DOHH2 (cell line): Measurements from ENCODE around the gene RDM1.

ENCODE experiments used
- H3F3A ChIP-seq: fragments of 200-600 bp; sonication (generic), shearing (Covaris generic); 2 replicates; pipeline ENCODE4 v1.6.0; 2016; ENCODE audit warnings: antibody characterized with exemption, mild to moderate bottlenecking; ENCODE audit not compliant: control insufficient read depth, insufficient read depth
- H3K27ac ChIP-seq: fragments of 200-600 bp; sonication (generic); 2 replicates; pipeline ENCODE4 v1.5.1; 2014; ENCODE audit warnings: low read depth, mild to moderate bottlenecking, low read length, moderate library complexity
- H3K27me3 ChIP-seq: fragments of 200-600 bp; sonication (generic); 2 replicates; pipeline ENCODE4 v1.6.1; 2014; ENCODE audit warnings: mild to moderate bottlenecking, low read length, mixed read lengths; ENCODE audit not compliant: control insufficient read depth
- H3K36me3 ChIP-seq: fragments of 200-600 bp; sonication (generic); 2 replicates; pipeline ENCODE4 v1.6.1; 2014; ENCODE audit warnings: mild to moderate bottlenecking, low read length, moderate library complexity, mixed read lengths; ENCODE audit not compliant: control insufficient read depth
- H3K4me1 ChIP-seq: fragments of 200-600 bp; sonication (generic); 2 replicates; pipeline ENCODE4 v1.6.1; 2014; ENCODE audit warnings: mild to moderate bottlenecking, low read length, mixed read lengths; ENCODE audit not compliant: control insufficient read depth
- H3K4me2 ChIP-seq: fragments of 200-600 bp; sonication (generic); 2 replicates; pipeline ENCODE4 v1.6.0; 2014; ENCODE audit warnings: mild to moderate bottlenecking, low read length, moderate library complexity
- H3K4me3 ChIP-seq: fragments of 200-600 bp; sonication (generic); 2 replicates; pipeline ENCODE4 v1.5.1; 2014; ENCODE audit warnings: mild to moderate bottlenecking, low read length, mixed read lengths
- H3K79me2 ChIP-seq: fragments of 200-600 bp; sonication (generic); 2 replicates; pipeline ENCODE4 v1.6.1; 2014; ENCODE audit warnings: mild to moderate bottlenecking, low read length, mixed read lengths; ENCODE audit not compliant: control insufficient read depth
- H3K9me2 ChIP-seq: fragments of 200-600 bp; sonication (generic); replicated peaks from 2 replicates; pipeline ENCODE4 v1.6.1; 2014; ENCODE audit warnings: mild to moderate bottlenecking, low read length, mixed read lengths; ENCODE audit not compliant: control insufficient read depth
- H3K9me3 ChIP-seq: fragments of 200-600 bp; sonication (generic); 2 replicates; pipeline ENCODE4 v1.6.1; 2014; ENCODE audit warnings: antibody characterized with exemption, low read length, mixed read lengths; ENCODE audit not compliant: control insufficient read depth, insufficient read depth
- H4K20me1 ChIP-seq: fragments of 200-600 bp; sonication (generic); 2 replicates; pipeline ENCODE4 v1.6.0; 2014; ENCODE audit warnings: low read depth, mild to moderate bottlenecking, antibody characterized with exemption, low read length, moderate library complexity; ENCODE audit not compliant: control insufficient read depth, insufficient read depth
- EZH2phosphoT487 ChIP-seq: fragments of 200-600 bp; sonication (generic); IDR thresholded peaks from 2 replicates; pipeline ENCODE4 v1.6.1; 2017; ENCODE audit warnings: borderline replicate concordance, mild to moderate bottlenecking, antibody characterized with exemption, low read length, moderate library complexity, mixed read lengths
- TF ChIP-seq, protein P1 (sequence below): fragments of 200-600 bp; sonication (generic); IDR thresholded peaks from one replicate; pipeline ENCODE4 v1.5.1; 2014; ENCODE audit warnings: antibody characterized with exemption, mild to moderate bottlenecking, low read depth, low read length; ENCODE audit not compliant: poor library complexity, severe bottlenecking

RDM1 gene

DNA sequence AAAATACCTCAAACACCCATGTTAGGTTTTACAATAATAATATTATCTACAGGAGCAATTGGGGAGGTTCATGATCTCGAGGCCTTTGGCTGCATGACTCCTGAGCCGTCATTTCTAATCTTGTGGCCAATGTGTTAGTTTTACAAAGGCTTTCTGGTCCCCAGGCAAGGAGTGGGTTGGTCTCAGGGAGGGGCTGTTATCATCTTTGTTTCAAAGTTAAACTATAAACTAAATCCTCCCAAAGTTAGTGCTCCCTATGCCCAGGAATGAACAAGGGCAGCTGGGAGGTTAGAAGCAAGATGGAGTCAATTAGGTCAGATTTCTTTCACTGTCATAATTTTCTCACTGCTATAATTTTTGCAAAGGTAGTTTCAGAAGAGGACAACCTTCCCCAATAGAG, 41.3 kb downstream of the RDM1 start:
- H3K27ac ChIP-seq, result no peak overlapping the region
- no peaks in the 10 kb centered on the region for H3K36me3 ChIP-seq
- no peaks in the 10 kb centered on the region for H3K4me1 ChIP-seq
- peaks cover 2% of the 10 kb centered on the region; the same call in 1 of the 2 replicates for H4K20me1 ChIP-seq
- H3K4me3 ChIP-seq, result no peak overlapping the region
- H3K79me2 ChIP-seq, result no peaks in the 10 kb centered on the region
- H3K27me3 ChIP-seq, result no peaks in the 10 kb centered on the region
- H3K9me3 ChIP-seq, result no peaks in the 10 kb centered on the region
- no peaks in the 10 kb centered on the region for H3K9me2 ChIP-seq
- TF ChIP-seq, protein P1, sequence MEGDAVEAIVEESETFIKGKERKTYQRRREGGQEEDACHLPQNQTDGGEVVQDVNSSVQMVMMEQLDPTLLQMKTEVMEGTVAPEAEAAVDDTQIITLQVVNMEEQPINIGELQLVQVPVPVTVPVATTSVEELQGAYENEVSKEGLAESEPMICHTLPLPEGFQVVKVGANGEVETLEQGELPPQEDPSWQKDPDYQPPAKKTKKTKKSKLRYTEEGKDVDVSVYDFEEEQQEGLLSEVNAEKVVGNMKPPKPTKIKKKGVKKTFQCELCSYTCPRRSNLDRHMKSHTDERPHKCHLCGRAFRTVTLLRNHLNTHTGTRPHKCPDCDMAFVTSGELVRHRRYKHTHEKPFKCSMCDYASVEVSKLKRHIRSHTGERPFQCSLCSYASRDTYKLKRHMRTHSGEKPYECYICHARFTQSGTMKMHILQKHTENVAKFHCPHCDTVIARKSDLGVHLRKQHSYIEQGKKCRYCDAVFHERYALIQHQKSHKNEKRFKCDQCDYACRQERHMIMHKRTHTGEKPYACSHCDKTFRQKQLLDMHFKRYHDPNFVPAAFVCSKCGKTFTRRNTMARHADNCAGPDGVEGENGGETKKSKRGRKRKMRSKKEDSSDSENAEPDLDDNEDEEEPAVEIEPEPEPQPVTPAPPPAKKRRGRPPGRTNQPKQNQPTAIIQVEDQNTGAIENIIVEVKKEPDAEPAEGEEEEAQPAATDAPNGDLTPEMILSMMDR, result no peak
- no peak for TF ChIP-seq EZH2phosphoT487
- no peak overlapping the region for H3K4me2 ChIP-seq
- H3F3A ChIP-seq, result no peaks in the 10 kb centered on the region

DNA sequence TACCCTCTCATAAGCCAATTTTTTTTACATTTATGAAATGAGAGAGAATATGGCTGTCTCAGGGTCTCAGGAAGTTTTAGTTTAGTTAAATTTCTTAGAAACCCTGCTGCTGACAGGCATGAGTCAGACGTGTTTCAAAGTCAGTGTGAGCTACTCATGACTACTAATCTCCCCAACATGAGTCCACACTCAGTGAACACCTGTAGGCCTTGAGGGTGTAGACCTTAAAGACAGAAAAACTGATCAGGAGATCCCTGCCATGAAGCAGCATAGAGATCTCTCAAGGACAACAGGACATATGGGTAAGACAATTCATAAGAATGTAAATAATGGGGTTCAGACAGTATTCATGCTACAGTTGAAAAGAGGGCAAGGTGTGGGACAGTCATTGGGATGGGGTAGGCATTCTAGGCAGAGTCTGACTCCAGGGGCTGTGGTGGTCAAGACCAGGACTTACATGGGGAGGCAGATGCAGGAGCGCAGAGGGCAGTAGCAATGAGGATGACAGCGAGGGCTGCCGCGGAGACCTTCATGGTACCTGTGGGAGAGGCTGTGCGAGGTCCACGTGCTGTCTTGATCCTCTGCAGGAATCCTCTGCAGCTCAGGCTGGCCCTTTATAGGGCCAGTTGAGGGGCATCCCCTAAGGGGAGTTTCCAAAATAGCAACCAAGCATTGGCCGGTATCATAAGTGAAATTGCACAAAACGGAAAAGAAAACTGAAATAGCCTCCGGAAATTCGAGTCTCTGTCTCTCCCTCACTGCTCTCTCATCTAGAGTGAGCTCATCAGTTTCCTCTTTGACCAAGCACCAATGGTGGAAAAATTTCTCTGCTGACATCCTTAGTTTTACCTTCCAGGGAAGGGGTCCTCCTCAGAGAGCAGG, 50.6 kb downstream of the RDM1 start, which contains the start of gene CCL5:
TSS of gene CCL5 (minus strand) at position 588 of the 882 bp plus-strand sequence.
- peaks cover 15% of the 10 kb centered on the region for H3K4me1 ChIP-seq
- peak within 1 kb of the TSS; percentile 59 for H3K4me2 ChIP-seq
- no peaks in the 10 kb centered on the region for H3K79me2 ChIP-seq
- H3F3A ChIP-seq, result no peaks in the 10 kb centered on the region
- no peak for TF ChIP-seq EZH2phosphoT487
- TF ChIP-seq, protein P1, result no peak
- no peaks in the 10 kb centered on the region for H3K36me3 ChIP-seq
- H3K27ac ChIP-seq, result no peak within 1 kb of the TSS
- no peaks in the 10 kb centered on the region for H3K9me2 ChIP-seq
- no peaks in the 10 kb centered on the region for H4K20me1 ChIP-seq
- peaks cover 7% of the 10 kb centered on the region for H3K27me3 ChIP-seq
- no peaks in the 10 kb centered on the region for H3K9me3 ChIP-seq
- H3K4me3 ChIP-seq, result peak within 1 kb of the TSS; percentile 45

DNA sequence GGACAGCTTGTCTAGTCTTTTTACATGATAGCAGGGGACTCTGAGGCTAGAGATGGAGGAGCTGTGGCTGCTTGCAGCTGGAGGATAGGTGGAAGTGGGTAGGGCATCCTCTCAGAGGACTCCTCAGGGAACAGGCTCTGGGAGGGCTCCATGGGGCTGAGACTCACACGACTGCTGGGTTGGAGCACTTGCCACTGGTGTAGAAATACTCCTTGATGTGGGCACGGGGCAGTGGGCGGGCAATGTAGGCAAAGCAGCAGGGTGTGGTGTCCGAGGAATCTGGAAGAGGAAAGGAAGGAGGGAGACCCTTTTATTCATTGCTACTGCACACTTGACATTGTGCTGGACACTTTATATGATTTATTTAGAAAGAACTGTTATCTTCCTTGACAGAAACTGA, 52.2 kb downstream of the RDM1 start:
- no peaks in the 10 kb centered on the region for H4K20me1 ChIP-seq
- H3K4me1 ChIP-seq, result peaks cover 15% of the 10 kb centered on the region

More for the DNA sequence above, 52.2 kb downstream of the RDM1 start:
- H3K9me3 ChIP-seq, result no peaks in the 10 kb centered on the region
- H3K27ac ChIP-seq, result no peak overlapping the region
- no peak overlapping the region for H3K4me3 ChIP-seq
- no peaks in the 10 kb centered on the region for H3F3A ChIP-seq
- H3K27me3 ChIP-seq, result peaks cover 7% of the 10 kb centered on the region
- TF ChIP-seq, protein P1, result no peak
- no peak for TF ChIP-seq EZH2phosphoT487
- H3K79me2 ChIP-seq, result no peaks in the 10 kb centered on the region
- H3K36me3 ChIP-seq, result no peaks in the 10 kb centered on the region
- H3K9me2 ChIP-seq, result no peaks in the 10 kb centered on the region
- H3K4me2 ChIP-seq, result no peak overlapping the region
